ENCODE results near the gene PLEKHM3.

PLEKHM3 gene

DNA sequence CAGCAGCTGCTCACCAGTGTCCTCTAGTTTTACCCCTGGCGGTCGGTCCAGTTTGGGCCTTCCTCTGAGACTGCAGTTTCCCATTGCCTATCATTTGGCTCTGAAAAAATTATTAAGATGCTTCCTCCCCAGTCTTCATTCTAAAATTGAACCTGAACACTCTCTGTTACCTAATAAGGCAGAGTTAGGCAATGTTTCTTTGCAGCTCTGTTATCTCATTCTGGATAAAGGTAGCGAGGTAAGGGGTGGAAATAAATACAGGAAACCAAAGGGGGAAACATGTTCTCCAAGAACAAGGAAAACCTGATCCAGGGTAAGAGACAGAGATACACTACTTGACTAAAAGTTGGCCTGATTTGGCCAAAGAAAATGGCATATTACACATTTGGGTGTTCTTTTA lies 164.6 kb downstream of the PLEKHM3 start:
- TF ChIP-seq EZH2phosphoT487 (IDR thresholded peaks at IDR 0.05; ENCODE audit: borderline replicate concordance): no peak
- TF ChIP-seq, protein P1, sequence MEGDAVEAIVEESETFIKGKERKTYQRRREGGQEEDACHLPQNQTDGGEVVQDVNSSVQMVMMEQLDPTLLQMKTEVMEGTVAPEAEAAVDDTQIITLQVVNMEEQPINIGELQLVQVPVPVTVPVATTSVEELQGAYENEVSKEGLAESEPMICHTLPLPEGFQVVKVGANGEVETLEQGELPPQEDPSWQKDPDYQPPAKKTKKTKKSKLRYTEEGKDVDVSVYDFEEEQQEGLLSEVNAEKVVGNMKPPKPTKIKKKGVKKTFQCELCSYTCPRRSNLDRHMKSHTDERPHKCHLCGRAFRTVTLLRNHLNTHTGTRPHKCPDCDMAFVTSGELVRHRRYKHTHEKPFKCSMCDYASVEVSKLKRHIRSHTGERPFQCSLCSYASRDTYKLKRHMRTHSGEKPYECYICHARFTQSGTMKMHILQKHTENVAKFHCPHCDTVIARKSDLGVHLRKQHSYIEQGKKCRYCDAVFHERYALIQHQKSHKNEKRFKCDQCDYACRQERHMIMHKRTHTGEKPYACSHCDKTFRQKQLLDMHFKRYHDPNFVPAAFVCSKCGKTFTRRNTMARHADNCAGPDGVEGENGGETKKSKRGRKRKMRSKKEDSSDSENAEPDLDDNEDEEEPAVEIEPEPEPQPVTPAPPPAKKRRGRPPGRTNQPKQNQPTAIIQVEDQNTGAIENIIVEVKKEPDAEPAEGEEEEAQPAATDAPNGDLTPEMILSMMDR (conservative IDR thresholded peaks at IDR 0.05; ENCODE audit: low read length): no peak
- Histone ChIP-seq H3K4me2 (ENCODE audit: low read depth, low read length, poor library complexity, severe bottlenecking) (no peak overlapping the region), H3K9ac (ENCODE audit: low read depth, low read length, poor library complexity, severe bottlenecking) (no peak overlapping the region), H3F3A (ENCODE audit: low read depth) (no peaks in the 10 kb centered on the region), H4K20me1 (ENCODE audit: insufficient read depth, low read length, poor library complexity, severe bottlenecking) (no peaks in the 10 kb centered on the region), H3K36me3 (ENCODE audit: insufficient read depth, low read length) (peaks cover 5% of the 10 kb centered on the region; the same call in 1 of the 2 replicates), H3K79me2 (ENCODE audit: insufficient read depth, low read length) (no peaks in the 10 kb centered on the region), H2AFZ (ENCODE audit: low read length) (no peak overlapping the region), H3K9me3 (ENCODE audit: insufficient read depth, low read depth, low read length) (no peaks in the 10 kb centered on the region), H3K4me3 (ENCODE audit: low read length, poor library complexity, severe bottlenecking) (no peak overlapping the region), H3K9me2 (replicated peaks; ENCODE audit: low read depth, low read length) (no peaks in the 10 kb centered on the region), H3K27me3 (ENCODE audit: insufficient read depth, low read length, poor library complexity, severe bottlenecking) (no peaks in the 10 kb centered on the region), H3K4me1 (ENCODE audit: insufficient read depth, low read length, poor library complexity, severe bottlenecking) (no peaks in the 10 kb centered on the region)

DNA sequence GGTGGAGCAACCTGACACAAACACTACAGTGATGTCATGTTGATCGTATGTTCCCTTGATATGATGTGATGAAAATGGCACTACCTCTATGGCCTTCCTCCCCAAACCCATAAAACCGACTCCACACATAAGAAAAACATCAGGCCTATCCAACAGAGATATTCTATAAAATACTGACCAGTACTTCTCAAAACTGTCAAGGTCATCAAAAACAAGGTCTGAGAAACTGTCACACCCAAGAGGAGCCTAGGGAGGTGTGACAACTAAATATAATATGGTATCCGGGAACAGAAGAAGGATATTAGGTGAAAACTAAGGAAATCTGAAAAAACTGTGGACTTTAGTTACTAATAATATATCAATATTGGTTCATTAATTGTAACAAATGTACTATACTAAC lies 169.7 kb downstream of the PLEKHM3 start:
- H3K9me3 ChIP-seq (ENCODE audit: insufficient read depth, low read depth, low read length): no peaks in the 10 kb centered on the region
- H3K9me2 ChIP-seq (replicated peaks; ENCODE audit: low read depth, low read length): no peaks in the 10 kb centered on the region
- no peak overlapping the region for H3K4me2 ChIP-seq (ENCODE audit: low read depth, low read length, poor library complexity, severe bottlenecking)
- peaks cover 5% of the 10 kb centered on the region; the same call in 1 of the 2 replicates for H3K36me3 ChIP-seq (ENCODE audit: insufficient read depth, low read length)
- no peaks in the 10 kb centered on the region for H3F3A ChIP-seq (ENCODE audit: low read depth)
- H3K4me1 ChIP-seq (ENCODE audit: insufficient read depth, low read length, poor library complexity, severe bottlenecking): no peaks in the 10 kb centered on the region
- no peak overlapping the region for H3K9ac ChIP-seq (ENCODE audit: low read depth, low read length, poor library complexity, severe bottlenecking)
- H3K4me3 ChIP-seq (ENCODE audit: low read length, poor library complexity, severe bottlenecking): no peak overlapping the region
- H4K20me1 ChIP-seq (ENCODE audit: insufficient read depth, low read length, poor library complexity, severe bottlenecking): no peaks in the 10 kb centered on the region
- H3K79me2 ChIP-seq (ENCODE audit: insufficient read depth, low read length): no peaks in the 10 kb centered on the region
- TF ChIP-seq, protein P1 (conservative IDR thresholded peaks at IDR 0.05; ENCODE audit: low read length): no peak
- no peak for TF ChIP-seq EZH2phosphoT487 (IDR thresholded peaks at IDR 0.05; ENCODE audit: borderline replicate concordance)
- H2AFZ ChIP-seq (ENCODE audit: low read length): no peak overlapping the region
- H3K27me3 ChIP-seq (ENCODE audit: insufficient read depth, low read length, poor library complexity, severe bottlenecking): no peaks in the 10 kb centered on the region

DNA sequence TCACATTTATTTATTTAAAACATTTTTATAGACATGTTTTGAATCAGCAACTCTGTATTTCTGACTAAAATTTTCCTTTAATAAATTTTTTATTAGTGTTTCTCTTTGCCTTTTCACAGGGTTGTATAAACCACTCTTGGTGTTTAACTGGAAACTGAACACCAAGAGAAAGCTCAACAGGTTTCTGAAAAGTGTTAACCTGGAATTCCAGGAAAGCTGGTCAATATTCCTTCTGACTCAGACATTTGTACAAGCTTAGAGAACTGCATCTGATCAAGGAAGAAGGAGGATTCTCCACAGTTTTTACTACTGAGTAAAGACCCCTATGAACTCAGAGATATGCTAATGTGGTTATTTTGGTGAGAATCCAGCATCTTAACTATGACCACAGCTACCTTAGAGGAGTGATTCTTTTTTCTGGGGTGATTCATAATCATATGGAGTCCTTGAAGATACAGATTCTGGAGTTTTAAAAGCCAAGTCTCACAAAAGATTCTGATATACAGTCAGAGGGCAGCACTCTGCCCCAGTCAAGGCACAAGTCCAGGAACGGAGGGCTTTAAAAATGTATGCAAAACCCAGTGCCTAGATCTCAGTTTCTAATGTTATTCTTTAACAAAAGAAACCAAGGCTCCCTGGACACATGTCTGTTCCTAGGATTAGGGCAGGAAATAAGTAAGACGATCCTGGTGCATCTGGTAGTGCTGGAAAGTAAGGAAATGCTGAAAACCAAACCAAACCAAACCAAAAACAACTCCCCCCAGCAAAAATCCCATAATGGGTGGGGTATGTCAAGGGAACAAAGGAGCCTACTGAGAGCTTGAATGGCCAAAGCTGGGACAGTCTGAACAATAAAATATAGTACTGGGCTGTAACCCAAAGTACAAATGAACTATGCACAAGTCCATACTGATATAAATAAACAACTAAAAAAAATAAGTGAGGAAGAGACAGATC lies 170.6 kb downstream of the PLEKHM3 start:
- no peaks in the 10 kb centered on the region for H4K20me1 ChIP-seq (ENCODE audit: insufficient read depth, low read length, poor library complexity, severe bottlenecking)
- H3K4me1 ChIP-seq (ENCODE audit: insufficient read depth, low read length, poor library complexity, severe bottlenecking): no peaks in the 10 kb centered on the region
- H3K9me3 ChIP-seq (ENCODE audit: insufficient read depth, low read depth, low read length): no peaks in the 10 kb centered on the region
- no peaks in the 10 kb centered on the region for H3K79me2 ChIP-seq (ENCODE audit: insufficient read depth, low read length)
- TF ChIP-seq, protein P1 (conservative IDR thresholded peaks at IDR 0.05; ENCODE audit: low read length): no peak
- no peak for TF ChIP-seq EZH2phosphoT487 (IDR thresholded peaks at IDR 0.05; ENCODE audit: borderline replicate concordance)
- H3K4me3 ChIP-seq (ENCODE audit: low read length, poor library complexity, severe bottlenecking): no peak overlapping the region
- H3K9ac ChIP-seq (ENCODE audit: low read depth, low read length, poor library complexity, severe bottlenecking): no peak overlapping the region
- H3K36me3 ChIP-seq (ENCODE audit: insufficient read depth, low read length): no peaks in the 10 kb centered on the region
- no peaks in the 10 kb centered on the region for H3K27me3 ChIP-seq (ENCODE audit: insufficient read depth, low read length, poor library complexity, severe bottlenecking)
- no peak overlapping the region for H3K4me2 ChIP-seq (ENCODE audit: low read depth, low read length, poor library complexity, severe bottlenecking)
- no peaks in the 10 kb centered on the region for H3F3A ChIP-seq (ENCODE audit: low read depth)
- H3K9me2 ChIP-seq (replicated peaks; ENCODE audit: low read depth, low read length): no peaks in the 10 kb centered on the region
- no peak overlapping the region for H2AFZ ChIP-seq (ENCODE audit: low read length)
